GM18499 (cell line): ENCODE data around the gene CPLX1.

Source experiments
- ATAC-seq: cut with Tn5 transposase; IDR thresholded peaks from one replicate; pipeline ENCODE4 v1.9.1; 2021; ENCODE audit warnings: moderate number of reproducible peaks; ENCODE audit not compliant: insufficient read depth, unreplicated experiment

Gene CPLX1

GRCh38 chr4:825971-826330 is at the start of gene CPLX1:
TSS of gene CPLX1 (minus strand) at chr4:826129. CDS start at chr4:824522, 1,607 bp downstream.
- no peak for ATAC-seq

GRCh38 chr4:874971-875817 is 49.3 kb upstream of the CPLX1 start:
- no peak for ATAC-seq

- no peak for ATAC-seq
Measured at GRCh38 chr4:874056-874455, 48.1 kb upstream of the CPLX1 start.

GRCh38 chr4:872241-872981 is 46.5 kb upstream of the CPLX1 start:
- ATAC-seq = no peak

DNA sequence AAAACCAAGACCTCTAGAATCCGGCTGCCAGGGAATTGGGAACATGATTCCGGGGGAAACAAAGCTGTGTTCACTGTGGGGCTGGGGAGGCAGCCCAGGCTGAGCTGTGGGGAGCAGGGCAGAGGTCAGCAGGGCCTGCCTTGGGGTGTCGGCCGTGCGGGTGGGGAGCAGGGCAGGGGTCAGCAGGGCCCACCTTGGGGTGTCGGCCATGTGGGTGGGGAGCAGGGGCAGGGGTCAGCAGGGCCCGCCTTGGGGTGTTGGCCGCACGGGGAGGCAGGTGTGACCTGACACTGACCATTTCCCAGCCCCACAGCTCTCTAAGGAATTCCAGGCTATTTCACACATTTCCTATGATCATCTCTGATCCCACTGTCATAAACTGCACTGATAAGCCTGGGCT is 45.6 kb upstream of the CPLX1 start:
- ATAC-seq = no peak

GRCh38 chr4:870951-871350 is 45.0 kb upstream of the CPLX1 start:
- no peak for ATAC-seq

DNA sequence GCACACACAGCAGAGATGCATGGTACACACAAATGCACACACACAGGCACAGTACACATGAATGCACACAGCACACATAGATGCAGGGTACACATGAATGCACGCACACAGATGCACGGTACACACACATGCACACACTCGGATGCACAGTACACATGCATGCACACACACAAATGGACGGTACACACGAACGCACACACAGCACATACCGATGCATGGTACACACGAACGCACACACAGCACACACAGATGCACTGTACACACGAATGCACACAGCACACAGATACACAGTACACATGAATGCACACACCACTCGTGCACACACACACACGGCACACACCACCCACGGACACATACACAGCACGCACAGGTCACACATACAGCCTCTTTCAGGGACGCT is 43.8 kb upstream of the CPLX1 start:
- ATAC-seq = no peak

- no peak for ATAC-seq
Measured at GRCh38 chr4:868421-868820, 42.5 kb upstream of the CPLX1 start.

DNA sequence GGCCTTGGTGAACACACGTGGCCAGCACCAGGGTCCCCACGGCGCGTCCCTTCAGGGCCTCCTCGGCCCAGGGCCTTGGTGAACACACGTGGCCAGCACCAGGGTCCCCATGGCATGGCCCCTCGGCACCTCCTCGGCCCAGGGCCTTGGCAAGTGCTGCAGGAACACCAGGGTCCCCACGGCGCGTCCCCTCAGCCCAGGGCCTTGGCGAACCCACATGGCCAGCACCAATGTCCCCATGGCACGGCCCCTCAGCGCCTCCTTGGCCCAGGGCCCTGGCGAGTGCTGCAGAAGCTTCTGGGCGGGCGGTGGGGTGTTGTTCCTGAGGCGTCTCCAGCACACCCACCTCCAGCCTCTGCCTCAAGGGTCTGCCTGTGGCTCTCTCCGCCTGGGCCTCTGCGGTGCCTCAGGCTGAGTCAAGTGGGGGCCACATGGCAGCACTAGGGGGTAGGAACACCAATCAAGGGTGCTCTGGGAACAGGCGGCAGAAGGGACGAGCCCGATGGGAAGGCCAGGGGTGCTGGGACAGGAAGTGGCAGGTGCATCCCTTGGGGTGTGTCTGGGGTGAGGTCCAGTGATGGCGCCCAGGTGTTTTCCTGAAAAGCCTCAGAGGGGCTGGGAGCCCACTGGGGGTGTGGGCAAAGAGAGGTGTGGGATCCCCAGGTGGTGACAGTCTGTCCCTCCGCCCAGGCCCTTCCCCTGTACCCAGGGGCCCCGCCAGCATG is 41.8 kb upstream of the CPLX1 start:
- no peak for ATAC-seq

DNA sequence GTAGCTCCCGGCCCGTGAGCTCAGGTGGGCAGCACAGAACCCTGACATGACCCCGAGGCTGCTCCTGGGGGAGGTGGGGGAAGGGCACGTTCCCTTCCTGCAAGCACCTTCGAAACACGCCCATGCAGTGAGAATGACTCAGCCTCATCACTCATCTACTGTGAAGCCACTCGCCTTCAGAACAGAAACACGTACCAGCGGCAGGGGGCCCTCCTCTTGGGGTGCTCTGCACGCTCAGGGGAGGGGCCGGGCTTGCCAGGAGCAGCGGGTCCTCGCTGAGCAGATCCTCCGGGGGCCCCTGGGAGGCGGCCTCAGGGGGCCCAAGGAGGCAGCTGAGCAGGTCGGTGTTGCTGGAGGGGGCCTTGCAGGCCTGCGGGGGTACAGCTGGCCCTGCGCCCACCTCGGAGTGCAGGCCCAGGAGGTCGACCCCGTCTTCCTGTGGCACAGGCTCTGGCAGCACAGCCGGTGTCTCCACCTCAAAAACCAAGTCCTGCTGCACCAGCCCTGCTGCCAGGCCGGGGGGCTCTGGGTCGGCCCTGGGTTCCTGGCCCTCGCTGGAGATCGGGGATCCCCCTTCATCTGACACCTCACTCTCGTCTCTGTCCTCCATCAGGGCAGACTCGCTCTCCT is 40.9 kb upstream of the CPLX1 start:
- ATAC-seq = no peak

DNA sequence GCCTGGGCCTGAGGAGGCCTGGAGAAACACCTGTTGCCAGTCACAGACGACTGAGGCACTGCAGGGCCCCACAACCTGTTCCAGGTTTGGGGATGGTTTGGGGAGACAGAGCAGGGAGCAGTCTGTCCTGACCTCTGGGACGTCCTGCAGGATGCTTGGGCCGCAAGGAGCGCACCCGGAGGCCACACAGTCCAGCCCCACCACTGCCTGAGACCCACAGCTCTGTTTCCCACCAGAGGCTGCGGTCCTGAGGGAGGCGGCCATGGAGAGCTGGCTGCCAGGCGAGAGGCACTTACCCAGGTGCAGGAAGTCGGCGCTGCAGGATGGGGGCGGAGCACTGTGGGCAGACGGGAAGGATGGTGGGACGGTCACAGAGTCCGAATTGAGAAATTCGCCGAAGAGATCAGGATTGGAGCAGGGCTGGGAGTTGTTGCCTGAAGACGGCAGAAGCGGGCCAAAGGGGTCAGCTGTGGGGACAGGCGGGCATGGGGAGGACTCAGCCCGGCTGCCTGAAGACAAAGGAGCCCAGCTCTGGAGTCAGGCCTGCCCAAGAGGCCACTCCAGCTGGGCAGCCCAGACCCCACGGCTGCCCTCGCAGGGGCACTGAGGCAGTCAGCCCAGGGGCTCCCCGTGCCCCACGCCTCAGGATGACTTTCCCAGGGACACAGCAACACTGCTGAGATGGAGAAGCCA is 40.3 kb upstream of the CPLX1 start:
- no peak for ATAC-seq

GRCh38 chr4:865572-865971 is 39.6 kb upstream of the CPLX1 start:
- no peak for ATAC-seq

DNA sequence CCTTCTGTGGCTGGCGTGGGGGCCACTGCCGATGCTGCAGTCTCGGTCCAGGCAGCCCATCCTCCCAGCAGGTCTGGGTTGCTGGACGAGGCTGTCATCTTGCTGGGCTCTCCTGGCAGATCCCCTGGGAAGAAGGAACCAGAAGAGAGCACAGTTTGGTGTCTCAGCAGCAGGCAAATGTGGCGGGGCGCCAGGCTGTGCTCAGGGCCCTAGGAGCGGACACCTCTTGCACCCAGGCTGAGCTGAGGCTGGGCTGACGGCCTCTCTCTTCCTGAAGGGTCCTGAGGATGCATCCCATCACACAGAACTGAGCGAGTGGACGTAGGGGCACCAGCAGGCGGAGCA is 39.2 kb upstream of the CPLX1 start:
- no peak for ATAC-seq

- no peak for ATAC-seq
Measured at GRCh38 chr4:864456-865120, 38.7 kb upstream of the CPLX1 start.

GRCh38 chr4:860561-860960 is 34.6 kb upstream of the CPLX1 start:
- no peak for ATAC-seq

DNA sequence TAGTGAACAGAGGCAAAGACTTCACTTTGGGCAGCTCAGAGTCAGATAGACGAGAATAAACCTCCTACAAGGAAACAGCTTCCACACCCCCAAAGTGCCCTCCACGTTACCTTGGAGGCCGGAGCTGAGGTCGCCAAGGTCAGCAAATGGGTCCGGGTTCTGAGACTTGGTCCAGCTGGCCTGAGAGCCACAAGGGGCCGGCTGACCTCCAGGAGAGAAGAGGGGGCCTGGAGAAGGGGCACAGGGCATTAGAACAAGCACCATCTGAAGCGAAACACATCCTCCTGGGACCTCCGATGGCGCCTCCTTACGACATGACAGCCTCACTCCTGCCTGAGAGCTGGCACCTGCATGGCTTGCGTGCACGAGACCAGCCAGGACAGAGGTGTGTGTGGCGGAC is 33.6 kb upstream of the CPLX1 start:
- no peak for ATAC-seq

GRCh38 chr4:858831-859451 is 33.0 kb upstream of the CPLX1 start:
- ATAC-seq = no peak

GRCh38 chr4:858041-858481 is 32.1 kb upstream of the CPLX1 start:
- no peak for ATAC-seq

DNA sequence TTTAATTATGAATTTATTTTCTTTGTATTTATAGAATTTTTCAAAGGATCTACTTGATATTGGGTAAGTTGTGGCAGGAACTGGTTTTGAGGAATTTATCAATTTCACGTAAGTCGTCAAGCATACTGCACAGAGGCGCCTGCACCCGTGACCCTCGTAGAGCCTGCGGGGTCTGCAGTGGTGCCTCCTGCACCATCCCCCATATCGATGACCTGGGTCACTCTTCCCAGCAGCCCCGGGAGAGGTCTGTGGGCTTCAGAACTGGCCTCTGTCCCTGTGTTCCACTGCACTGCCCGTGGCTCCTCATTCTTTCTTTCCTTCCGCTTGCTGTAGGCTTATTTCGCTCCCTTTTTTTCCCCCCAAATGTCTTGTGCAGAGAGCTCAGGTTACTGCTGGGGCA is 31.5 kb upstream of the CPLX1 start:
- ATAC-seq = no peak
